Globus pallidus (tissue), 1 donor: ENCODE results near the gene LPCAT1.
"Not testable (repeated sequence)": the region's sequence is repeated elsewhere in the genome, so short reads cannot be mapped to it uniquely, and the experiment has no call there.

Experiments used
- DNase-seq: peaks from one replicate; pipeline ENCODE4 v3.0.0-alpha.2; 2015; ENCODE audit warnings: low spot score

LPCAT1 gene

DNA sequence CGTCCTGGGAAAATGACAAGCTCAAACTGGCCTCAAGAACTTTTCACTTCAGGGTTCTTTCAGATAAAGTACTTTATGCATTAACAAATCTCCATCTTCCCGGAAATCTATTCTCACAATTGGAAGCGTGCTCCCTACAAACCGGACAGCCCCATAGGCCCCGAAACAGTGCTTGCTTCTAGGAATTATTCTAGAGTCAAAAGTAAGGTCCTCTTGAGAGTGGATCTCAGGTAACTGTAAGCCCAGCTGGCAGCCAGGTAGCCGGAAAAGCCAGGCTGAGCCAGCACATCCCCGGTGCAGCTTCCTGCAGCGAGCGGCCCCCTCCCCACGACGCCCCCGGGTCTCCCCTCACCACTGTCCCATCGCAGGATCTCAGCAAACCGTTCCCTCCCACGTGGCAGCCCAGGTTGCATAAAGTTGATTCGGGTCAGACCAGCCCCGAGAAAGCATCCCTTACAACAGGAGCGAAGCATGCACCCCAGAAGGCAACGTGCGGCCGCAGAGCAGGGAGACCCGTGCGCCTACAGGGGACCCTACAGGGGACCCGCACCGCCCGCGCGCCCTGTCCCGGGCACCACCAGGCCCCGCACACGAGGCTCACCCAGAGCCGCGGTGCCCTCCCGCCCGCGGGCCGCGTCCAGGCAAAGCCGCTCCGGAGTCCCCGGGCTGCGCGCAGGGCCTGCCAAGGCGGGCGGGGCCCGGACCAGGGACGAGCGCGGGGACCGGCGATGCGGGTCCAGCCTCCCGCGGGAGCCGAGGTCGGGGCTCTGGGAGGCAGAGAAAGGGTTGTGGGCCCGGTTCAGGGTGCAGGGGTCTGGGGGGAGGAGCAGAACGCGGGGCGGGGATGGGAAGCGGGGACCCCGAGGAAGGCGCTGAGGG is 920 bp downstream of the LPCAT1 start:
- DNase-seq: no peak

- DNase-seq: no peak
Measured at GRCh38 chr5:1521671-1522600, 1.8 kb downstream of the LPCAT1 start.

DNA sequence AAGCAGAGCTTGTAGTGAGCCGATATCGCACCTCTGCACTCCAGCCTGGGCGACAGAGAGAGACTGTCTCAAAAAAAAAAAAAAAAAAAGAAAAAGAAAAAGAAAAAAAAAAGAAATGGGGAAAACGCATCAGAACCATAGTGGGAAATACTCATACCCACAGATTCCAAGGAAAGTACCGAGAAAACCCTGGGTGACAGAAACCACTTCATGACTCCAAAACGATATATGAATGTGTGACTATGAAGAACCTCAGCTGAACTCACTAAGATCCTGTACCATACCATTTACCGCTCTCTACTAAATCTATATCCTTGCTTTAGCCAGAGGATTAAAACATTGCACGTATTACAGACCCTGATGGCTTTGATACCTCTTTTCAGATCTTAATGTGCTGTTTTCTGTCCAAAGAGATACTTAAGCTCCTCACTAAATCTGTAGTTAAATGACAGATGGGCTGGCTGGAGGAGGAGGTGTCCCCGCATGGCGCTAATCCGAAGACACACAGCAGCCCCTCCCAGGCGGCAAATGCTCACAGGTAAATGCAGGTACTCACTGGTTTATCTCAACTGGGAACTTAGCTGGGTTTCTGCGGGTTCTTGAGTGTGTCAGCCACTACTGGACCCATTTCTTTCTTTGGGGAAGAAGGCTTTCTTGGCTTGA is 2.8 kb downstream of the LPCAT1 start:
- DNase-seq: no peak

GRCh38 chr5:1519631-1520210 is 4.0 kb downstream of the LPCAT1 start:
- DNase-seq: no peak

DNA sequence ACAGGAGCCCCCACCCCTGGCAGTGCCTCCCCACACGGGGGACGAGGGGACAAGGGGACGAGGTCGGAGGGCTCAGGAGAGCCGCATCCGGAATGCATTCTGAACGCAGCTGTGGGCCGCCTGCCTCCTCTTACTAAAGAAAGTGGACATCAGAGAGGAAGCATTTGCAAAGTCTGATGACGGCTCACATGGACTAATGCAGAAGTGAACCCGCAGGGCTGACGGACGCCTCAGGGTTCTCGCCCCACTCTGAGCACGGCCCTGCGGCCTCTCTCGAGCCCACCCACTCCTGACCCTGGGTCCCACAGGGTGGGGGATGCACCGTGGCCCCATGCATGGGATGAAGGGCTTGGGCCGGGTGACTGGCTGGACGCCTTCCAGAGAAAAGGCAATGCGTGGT is 5.9 kb downstream of the LPCAT1 start:
- DNase-seq: no peak

DNA sequence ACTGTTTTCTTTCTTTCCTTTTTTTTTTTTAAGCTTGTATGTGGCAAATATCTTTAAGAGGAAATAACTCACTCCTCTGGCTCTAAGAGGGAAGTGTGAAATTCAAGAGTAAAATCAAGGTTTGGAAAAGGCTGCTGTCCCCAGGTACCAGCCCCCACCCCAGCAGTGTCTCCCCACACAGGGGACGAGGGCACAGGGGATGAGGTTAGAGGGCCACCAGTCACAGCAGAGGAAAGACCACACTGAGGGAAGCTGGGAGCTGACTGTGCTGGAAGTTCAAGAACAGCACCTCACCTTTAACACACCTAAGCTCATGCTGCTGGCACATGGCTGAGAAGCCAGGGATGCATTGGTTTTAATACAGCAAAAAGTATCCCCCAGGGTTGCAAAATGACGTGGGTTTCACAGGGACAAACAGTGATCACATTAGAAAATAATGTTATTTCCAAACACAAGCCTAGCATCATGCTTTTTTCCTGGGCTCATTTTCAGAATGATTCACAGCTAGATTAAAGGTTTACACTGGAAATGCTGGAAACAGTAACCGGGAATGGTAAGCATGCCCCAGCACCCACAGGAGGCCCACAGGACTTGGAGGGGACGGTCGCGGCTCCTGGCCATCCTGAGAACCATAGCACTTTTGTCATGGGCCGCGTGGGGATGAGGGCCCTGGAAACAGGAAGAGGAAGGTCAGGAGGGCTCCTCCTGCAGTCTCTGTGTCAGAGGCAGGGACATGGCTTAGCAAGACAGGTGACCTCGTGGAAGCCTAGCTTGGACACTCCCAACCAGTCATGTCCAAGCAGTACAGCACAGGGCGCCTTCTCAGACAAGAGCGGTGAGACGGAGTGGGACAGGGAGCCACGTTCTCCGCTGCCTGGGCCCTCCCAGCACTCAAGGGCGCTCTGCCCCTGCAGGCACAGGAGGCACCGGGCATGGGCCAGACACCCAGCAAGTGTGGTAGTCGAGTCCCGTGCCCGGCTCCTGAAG is 6.9 kb downstream of the LPCAT1 start:
- no peak for DNase-seq

DNA sequence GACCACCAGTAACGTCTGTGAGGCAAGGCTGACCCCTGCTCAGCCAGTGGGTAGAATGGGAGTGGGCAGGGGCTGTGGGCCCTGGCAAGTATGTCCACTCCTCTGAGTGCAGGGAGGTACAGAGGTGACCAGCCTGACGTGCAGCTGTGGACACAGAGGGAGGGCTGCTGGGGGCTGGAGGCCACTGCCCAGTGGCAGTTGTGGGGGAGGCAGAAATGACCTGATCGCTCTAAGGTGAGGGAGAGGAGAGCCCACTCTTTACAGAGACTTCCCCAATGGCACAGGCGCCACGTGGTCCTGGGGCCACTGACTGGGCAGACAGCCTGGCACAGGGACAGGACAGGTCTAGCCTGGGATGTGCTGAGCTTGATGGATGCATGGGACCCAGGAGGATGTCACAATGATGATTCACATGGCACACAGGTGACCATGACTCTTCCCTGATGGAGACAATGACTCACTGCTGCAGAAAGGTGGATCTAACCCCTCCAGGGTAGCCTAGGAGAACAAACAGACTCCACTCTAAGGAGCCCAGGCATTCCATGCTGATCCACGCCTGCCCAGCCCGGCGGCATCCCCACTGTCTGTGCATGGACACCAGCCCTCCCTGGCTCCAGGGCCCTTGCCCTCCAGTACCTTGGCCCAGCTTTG is 7.7 kb downstream of the LPCAT1 start:
- no peak for DNase-seq

DNA sequence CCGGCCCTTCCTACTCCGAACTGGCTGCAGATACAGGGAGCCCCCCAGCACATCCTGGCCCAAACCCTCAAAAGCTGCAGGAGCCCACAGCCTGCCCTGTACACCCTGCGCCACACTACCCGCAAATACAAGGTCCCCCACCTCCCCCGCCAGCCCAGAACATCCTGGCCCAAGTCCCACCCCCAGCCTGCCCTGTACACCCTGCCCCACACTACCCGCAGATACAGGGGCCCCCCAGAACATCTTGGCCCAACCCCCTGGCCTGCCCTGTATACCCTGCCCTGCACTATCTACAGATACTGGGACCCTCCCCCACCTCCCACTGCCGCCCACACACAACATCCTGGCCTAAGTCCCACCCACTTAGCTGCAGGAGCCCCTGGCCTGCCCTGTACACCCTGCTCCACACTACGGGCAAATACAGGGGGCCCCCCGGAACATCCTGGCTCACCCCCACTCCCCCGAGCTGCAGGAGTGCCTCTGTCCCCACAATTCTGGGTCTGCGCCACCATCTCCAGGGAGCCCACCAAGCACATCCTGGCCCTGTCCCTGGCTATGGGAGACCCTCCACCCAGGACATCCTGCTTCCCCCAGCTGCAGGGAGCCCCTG is 8.3 kb downstream of the LPCAT1 start:
- no peak for DNase-seq

DNA sequence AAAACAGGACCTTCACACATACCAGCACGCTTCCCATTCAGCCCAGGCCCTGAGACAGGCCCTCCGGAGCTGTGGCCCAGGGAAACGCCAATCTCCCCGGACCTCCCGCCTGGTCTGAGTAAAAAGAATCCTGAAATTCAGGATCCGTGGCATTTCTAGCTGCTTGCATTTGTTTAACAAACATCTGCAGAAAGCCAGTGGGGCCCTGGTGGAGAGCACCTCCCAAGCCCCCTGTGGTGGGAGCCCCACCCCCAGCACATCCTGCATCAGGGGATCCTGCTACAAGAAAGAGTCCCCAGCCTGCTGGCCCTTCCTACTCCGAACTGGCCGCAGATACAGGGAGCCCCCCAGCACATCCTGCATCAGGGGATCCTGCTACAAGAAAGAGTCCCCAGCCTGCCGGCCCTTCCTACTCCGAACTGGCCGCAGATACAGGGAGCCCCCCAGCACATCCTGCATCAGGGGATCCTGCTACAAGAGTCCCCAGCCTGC is 8.9 kb downstream of the LPCAT1 start:
- not testable (repeated sequence) for DNase-seq

DNA sequence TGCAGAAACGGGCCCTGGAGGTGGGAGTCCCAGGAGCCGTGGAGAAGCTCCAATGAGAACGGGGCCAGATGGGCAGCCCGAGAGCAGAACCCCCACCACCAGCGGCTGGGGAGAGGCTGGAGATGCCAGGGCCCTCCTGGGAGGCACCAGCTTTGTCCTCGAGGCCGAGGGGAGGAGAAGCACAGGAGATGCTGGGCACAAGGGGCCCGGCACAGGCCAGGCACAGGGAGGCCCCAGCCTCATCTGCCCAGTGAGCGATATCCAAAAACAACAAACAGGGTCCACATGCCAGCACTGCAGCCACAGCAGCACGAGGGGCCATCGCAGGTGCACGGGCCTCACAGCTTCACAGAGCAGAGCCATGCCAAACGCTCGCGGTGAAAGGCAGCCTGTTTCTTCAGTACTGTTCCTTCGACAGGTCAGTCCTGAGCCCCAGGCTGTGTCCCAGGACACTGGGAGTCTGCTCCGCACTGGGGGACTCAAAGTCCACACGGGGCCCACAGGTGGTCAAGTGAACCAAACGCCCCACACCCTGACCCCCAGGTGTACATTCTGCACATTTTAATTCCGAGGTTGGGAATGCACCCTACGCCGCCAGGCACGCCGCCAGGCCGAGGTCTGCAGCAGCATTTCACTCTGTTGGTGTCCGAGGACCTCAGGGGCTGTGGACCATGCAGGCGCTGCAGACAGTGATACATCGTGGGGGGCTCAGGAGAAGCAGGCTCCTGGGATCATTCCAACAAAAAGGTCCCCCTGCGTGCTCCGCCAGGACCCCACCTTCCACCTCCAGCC is 9.5 kb downstream of the LPCAT1 start:
- DNase-seq: no peak

- DNase-seq: no peak
Measured at GRCh38 chr5:1513326-1514026, 10.3 kb downstream of the LPCAT1 start.

DNA sequence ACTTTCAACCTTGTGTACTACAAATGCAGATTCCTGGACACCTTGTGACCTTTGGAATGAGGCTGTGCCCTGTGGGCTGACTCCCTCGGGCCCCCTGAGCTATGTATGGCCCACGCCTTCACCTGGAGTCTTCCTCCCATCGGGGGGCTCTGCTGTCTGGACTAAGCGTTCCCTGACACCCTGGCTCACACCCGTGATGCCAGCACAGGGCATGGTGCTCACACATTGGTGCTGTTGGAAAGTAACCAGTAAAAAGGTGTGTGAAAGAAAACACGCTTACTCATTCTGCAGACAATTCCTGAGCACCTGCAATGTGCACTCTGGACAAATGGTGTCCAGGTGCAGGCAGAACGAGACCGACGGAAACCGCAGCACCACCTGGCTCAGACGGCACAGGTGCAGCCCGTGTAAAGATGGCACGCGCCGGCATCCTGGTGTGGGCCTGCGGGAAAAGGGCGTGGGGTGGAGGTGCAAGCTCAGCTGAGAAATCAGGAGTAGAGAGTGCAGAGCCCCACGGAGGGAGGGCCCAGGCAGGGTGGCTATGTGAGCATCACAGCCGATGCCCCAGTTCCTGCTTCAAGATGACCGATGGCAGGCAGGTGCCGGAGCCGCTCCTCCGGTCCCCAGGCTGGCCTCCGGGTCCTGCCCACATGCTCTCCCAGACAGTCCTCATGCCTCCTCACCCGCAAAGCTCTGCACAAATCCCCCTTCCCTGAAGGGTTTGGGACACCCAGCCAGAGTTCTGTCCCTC is 11.0 kb downstream of the LPCAT1 start:
- no peak for DNase-seq

DNA sequence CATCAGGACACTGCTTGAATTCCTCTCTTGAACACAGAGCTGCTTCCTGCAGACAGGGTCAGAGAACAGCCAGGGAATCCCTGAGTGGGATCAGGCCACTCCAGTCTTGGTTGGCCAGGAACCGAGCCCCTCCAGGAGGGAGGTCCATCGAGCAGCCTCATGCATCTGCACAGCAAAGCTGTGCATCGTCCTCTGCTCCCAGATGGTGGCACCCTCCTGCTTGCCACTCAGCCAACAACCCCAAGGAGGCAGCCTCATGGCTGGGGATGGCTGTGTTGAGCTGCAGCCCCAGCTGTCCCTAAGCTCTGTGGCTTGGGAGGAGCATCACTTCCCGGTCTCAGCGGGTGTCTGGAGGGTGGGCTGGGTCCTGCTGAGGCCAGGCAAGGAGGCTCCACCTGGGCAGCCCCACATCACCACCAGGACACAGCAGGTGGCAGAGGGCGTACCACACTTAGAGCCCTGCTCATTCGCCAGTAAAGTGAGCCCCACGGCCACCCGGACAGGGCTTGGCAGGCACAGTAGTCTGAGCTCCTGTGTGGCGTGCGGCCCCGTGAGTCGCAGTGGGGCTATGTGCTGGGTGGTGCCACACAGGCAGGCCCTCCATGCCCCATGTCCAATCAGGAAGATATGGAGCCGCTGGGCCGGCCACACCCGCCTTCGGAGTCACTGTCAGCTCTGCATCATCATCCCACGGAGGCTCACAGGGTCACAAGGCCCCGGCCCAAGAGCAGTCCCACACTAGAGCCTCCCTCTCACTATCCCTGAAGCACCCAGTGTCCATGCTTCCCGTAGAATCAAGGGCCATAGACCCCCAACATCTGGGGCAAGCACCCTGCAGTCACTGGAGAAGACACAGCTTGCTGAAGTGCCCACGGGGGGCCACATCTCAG is 11.9 kb downstream of the LPCAT1 start:
- no peak for DNase-seq

DNA sequence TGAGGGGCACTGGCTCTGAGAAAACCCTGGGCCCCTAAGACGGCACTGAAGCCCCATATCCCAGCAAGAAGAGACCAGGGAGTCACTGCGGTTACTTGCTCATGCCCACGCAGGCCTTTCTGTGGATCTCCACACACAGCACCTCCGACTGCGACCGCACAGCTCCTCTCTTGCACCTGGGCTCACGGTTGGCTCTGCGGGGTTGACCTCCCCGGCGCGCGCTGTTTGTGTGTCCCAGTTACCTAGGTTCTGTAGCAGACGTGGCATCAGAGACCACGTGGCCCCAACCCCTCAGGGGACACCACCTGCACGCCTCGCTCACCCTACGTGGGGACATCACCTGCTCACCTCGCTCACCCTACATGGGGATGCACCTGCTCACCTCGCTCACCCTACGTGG is 12.7 kb downstream of the LPCAT1 start:
- DNase-seq: no peak

DNA sequence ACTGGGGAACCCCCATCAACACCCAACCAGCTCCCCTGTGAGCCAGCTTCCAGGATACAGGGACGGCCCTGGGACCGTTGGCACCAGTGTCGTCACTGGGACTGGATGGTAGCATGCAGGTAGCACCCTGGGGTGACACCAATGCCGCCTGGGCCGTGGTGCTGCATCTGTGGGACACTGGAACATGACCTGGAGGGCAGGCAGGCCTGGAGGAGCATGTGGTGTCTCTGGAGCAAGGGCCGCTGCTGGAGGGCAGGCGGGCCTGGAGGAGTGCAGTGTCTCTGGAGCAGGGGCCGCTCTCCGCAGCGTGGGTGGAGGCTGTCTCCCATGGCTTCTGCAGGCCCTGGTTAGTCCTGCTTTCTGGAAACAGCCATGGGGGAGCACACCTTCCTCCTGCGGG is 13.1 kb downstream of the LPCAT1 start:
- DNase-seq: no peak

GRCh38 chr5:1510151-1510561 is 13.6 kb downstream of the LPCAT1 start:
- DNase-seq: no peak
